Measurements from ENCODE around the gene MIA. TPM values are rescaled to one million over a fixed set of nuclear protein-coding genes. Genes with fewer than 3 reads are reported as not detected.

The MIA gene
- total and polyA plus RNA-seq, 2 of the 8 experiments (the other 6 are each of a cell fraction or from before 2014, with no cell fraction given), result not detected

GRCh38 chr19:40776932-40777644 is 1.8 kb downstream of the MIA start:
- peak overlapping the region; percentile 71 to 90 (median 86) for H3K4me3 ChIP-seq (ENCODE audit: extremely low read depth in 1 of 4, insufficient read depth in 2 of 4, low read depth in 3 of 4, low read length in 4 of 4)
- peak overlapping the region; percentile 4 for H2BK120ac ChIP-seq (replicated peaks; ENCODE audit: low read depth, low read length)
- H3K23me2 ChIP-seq (ENCODE audit: low read depth, low read length), result peaks cover 8% of the 10 kb centered on the region; the same call in 1 of the 2 replicates
- H2BK15ac ChIP-seq (ENCODE audit: low read length), result peak overlapping the region; percentile 99; the same call in 1 of the 2 replicates
- H3K14ac ChIP-seq (ENCODE audit: insufficient read length), result peak overlapping the region; percentile 14
- no peak overlapping the region for H2AFZ ChIP-seq (ENCODE audit: low read length)
- CTCF ChIA-PET (ENCODE audit: partially characterized antibody), result interaction anchor here (0.6 to 3.9 kb wide), 7 partner anchors 18 to 1824 kb away, joined by 3 to 29 read pairs (median 3); partner anchors contain the start of gene EGLN2
- peak overlapping the region; percentile 20 for H3K4ac ChIP-seq (replicated peaks; ENCODE audit: insufficient read length, low read depth, low read length)
- H2BK12ac ChIP-seq (ENCODE audit: low read depth, low read length), result peak overlapping the region; percentile 52
- FAIRE-seq (peak; percentile 36), DNase-seq (ENCODE audit: low read depth in 1 of 2, low spot score in 2 of 2) (peak; percentile 72 to 89)
- POLR2A ChIA-PET (ENCODE audit: partially characterized antibody), result interaction anchor here (0.9 to 17.9 kb wide), 14 partner anchors 10 to 487 kb away, joined by 3 to 399 read pairs (median 6); partner anchors contain the start of genes ACTMAP, EGLN2, HNRNPUL1 and NUMBL
- H2AK5ac ChIP-seq (ENCODE audit: low read depth, low read length), result no peak overlapping the region; the same call in 1 of the 2 replicates
- H4K5ac ChIP-seq (ENCODE audit: insufficient read length, low read depth, low read length), result peak overlapping the region; percentile 87
- H2BK20ac ChIP-seq (ENCODE audit: low read length), result no peak overlapping the region
- peak overlapping the region; percentile 97 for H2BK5ac ChIP-seq (ENCODE audit: low read depth, low read length)
- H3K27me3 ChIP-seq (replicated peaks in 1 of 4; ENCODE audit: control insufficient read depth in 3 of 4, extremely low read depth in 1 of 4, insufficient read depth in 3 of 4, low read length in 3 of 4), result no peaks in the 10 kb centered on the region
- peaks cover 0 to 14% (median 6%) of the 10 kb centered on the region in 4 experiments; a peak in 6 of 7 replicates for H3K4me1 ChIP-seq (replicated peaks in 1 of 4; ENCODE audit: control insufficient read depth in 3 of 4, insufficient read depth in 4 of 4, low read length in 3 of 4)
- no peaks in the 10 kb centered on the region for H3K79me1 ChIP-seq (ENCODE audit: low read depth, low read length)
- H3K9ac ChIP-seq (replicated peaks in 1 of 4; ENCODE audit: extremely low read depth in 1 of 4, low read depth in 3 of 4, low read length in 3 of 4), result peak overlapping the region; percentile 82 to 99 (median 88)
- H3K36me3 ChIP-seq (ENCODE audit: control insufficient read depth in 2 of 4, insufficient read depth in 4 of 4, low read length in 3 of 4), result no peaks in the 10 kb centered on the region
- H4K91ac ChIP-seq (replicated peaks; ENCODE audit: insufficient read length, low read length), result peak overlapping the region; percentile 67
- 25% methylated on average over 13 of the region's 13 CpGs; no CpG with 5 or more reads in 1 of the 2 experiments for WGBS, 2 experiments (ENCODE audit: extremely low coverage in 1 of 2, insufficient coverage in 1 of 2, insufficient read length in 1 of 2, insufficient replicate concordance in 2 of 2, low coverage in 1 of 2, low lambda C conversion rate in 2 of 2, missing lambda C conversion rate in 1 of 2)
- H4K8ac ChIP-seq (ENCODE audit: extremely low read depth, insufficient read depth, low read length), result peak overlapping the region; percentile 30; the same call in 1 of the 2 replicates
- no peak overlapping the region for H3K23ac ChIP-seq (ENCODE audit: insufficient read length)
- no peak overlapping the region for H3K56ac ChIP-seq (replicated peaks; ENCODE audit: insufficient read length, low read depth, low read length)
- no peaks in the 10 kb centered on the region for H3K9me3 ChIP-seq (ENCODE audit: insufficient read depth in 2 of 2, low read depth in 1 of 2, low read length in 1 of 2)
- H3K18ac ChIP-seq (ENCODE audit: extremely low read depth, low read length), result peak overlapping the region; percentile 20
- no peaks in the 10 kb centered on the region for H3K79me2 ChIP-seq (ENCODE audit: control insufficient read depth in 1 of 2, insufficient read depth in 2 of 2, low read length in 2 of 2)
- no peaks in the 10 kb centered on the region for H4K20me1 ChIP-seq (replicated peaks in 1 of 2; ENCODE audit: control insufficient read depth in 1 of 2, insufficient read depth in 2 of 2, low read length in 2 of 2)
- H3K27ac ChIP-seq (ENCODE audit: low read depth, low read length), result peak overlapping the region; percentile 99
- H3K4me2 ChIP-seq (ENCODE audit: insufficient read depth in 1 of 2, low read depth in 2 of 2, low read length in 2 of 2), result peak overlapping the region; percentile 94 to 96
- peak; percentile 81; the same call in 1 of the 2 replicates for TF ChIP-seq TAF1 (IDR thresholded peaks at IDR 0.05; ENCODE audit: low read depth, low read length)
- peak; percentile 99 for TF ChIP-seq KDM1A (IDR thresholded peaks at IDR 0.05; ENCODE audit: borderline replicate concordance, low read length)
- TF ChIP-seq TBP (IDR thresholded peaks at IDR 0.05; ENCODE audit: low read depth, low read length), result peak; percentile 26; the same call in 1 of the 2 replicates
- TF ChIP-seq CREB1 (IDR thresholded peaks at IDR 0.05), result peak; percentile 96
- TF ChIP-seq ASH2L (IDR thresholded peaks at IDR 0.05; ENCODE audit: low read length), result peak; percentile 43
- TF ChIP-seq CBX5 (IDR thresholded peaks at IDR 0.05; ENCODE audit: low read depth, low read length), result no peak
- TF ChIP-seq EGR1 (IDR thresholded peaks at IDR 0.05; ENCODE audit: borderline replicate concordance, low read depth, low read length), result no peak
- TF ChIP-seq, protein P1, sequence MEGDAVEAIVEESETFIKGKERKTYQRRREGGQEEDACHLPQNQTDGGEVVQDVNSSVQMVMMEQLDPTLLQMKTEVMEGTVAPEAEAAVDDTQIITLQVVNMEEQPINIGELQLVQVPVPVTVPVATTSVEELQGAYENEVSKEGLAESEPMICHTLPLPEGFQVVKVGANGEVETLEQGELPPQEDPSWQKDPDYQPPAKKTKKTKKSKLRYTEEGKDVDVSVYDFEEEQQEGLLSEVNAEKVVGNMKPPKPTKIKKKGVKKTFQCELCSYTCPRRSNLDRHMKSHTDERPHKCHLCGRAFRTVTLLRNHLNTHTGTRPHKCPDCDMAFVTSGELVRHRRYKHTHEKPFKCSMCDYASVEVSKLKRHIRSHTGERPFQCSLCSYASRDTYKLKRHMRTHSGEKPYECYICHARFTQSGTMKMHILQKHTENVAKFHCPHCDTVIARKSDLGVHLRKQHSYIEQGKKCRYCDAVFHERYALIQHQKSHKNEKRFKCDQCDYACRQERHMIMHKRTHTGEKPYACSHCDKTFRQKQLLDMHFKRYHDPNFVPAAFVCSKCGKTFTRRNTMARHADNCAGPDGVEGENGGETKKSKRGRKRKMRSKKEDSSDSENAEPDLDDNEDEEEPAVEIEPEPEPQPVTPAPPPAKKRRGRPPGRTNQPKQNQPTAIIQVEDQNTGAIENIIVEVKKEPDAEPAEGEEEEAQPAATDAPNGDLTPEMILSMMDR (IDR thresholded peaks at IDR 0.05; ENCODE audit: control extremely low read depth in 1 of 3, insufficient read depth in 1 of 3, low read depth in 1 of 3, low read length in 3 of 3), result no peak

Data from H1 (cell line).